Fibroblast of lung (primary cell): ENCODE data around the gene RAB3A. TPM values are rescaled to one million over a fixed set of nuclear protein-coding genes. Genes with fewer than 3 reads are reported as not detected.
A peak's percentile ranks its signal among the peaks of the same experiment; 100 is the strongest.

Source experiments
- DNase-seq, 2 donors: peaks; one replicate each; pipeline versions ENCODE4 v3.0.0 to v3.0.0-alpha.2; 2010; ENCODE audit warnings: low read depth in 2 of 2
- H2AFZ ChIP-seq: 2 replicates; pipeline ENCODE4 v1.5.1; 2012; ENCODE audit warnings: low read length, control low read depth, inconsistent platforms
- H3K27ac ChIP-seq: 2 replicates; pipeline ENCODE4 v1.5.1; 2011; ENCODE audit warnings: low read length, control low read depth; ENCODE audit not compliant: insufficient read depth
- H3K27me3 ChIP-seq: 2 replicates; pipeline ENCODE4 v1.5.1; 2011; ENCODE audit warnings: mild to moderate bottlenecking, low read length; ENCODE audit not compliant: control insufficient read depth, insufficient read depth
- H3K36me3 ChIP-seq: 2 replicates; pipeline ENCODE4 v1.5.1; 2011; ENCODE audit warnings: low read length; ENCODE audit not compliant: control insufficient read depth, insufficient read depth
- H3K4me1 ChIP-seq: 2 replicates; pipeline ENCODE4 v1.5.1; 2011; ENCODE audit warnings: low read length; ENCODE audit not compliant: control insufficient read depth, insufficient read depth; ENCODE audit errors: extremely low read depth
- H3K4me2 ChIP-seq: 2 replicates; pipeline ENCODE4 v1.5.1; 2011; ENCODE audit warnings: low read length, control low read depth; ENCODE audit not compliant: insufficient read depth; ENCODE audit errors: extremely low read depth
- H3K4me3 ChIP-seq, 4 experiments: fragments of 200-600 bp in 1 of 4; sonication (generic) in 1 of 4; replicated peaks in 1 of 4; 2 replicates each; pipeline ENCODE4 v1.5.1; 2011 to 2016; ENCODE audit warnings: low read length in 4 of 4, low read depth in 3 of 4, mild to moderate bottlenecking in 3 of 4, control low read depth in 2 of 4, inconsistent platforms in 1 of 4, mixed read lengths in 1 of 4; ENCODE audit not compliant: insufficient read depth in 1 of 4; ENCODE audit errors: control extremely low read depth in 1 of 4
- H3K79me2 ChIP-seq: 2 replicates; pipeline ENCODE4 v1.5.1; 2012; ENCODE audit warnings: mild to moderate bottlenecking, low read length, inconsistent platforms; ENCODE audit not compliant: control insufficient read depth, insufficient read depth
- H3K9ac ChIP-seq: 2 replicates; pipeline ENCODE4 v1.5.1; 2011; ENCODE audit warnings: mild to moderate bottlenecking, low read length, control low read depth; ENCODE audit not compliant: insufficient read depth
- H3K9me3 ChIP-seq: 2 replicates; pipeline ENCODE4 v1.5.1; 2012; ENCODE audit warnings: low read depth, low read length; ENCODE audit not compliant: control insufficient read depth, insufficient read depth
- H4K20me1 ChIP-seq: 2 replicates; pipeline ENCODE4 v1.5.1; 2011; ENCODE audit warnings: low read length; ENCODE audit not compliant: control insufficient read depth, insufficient read depth; ENCODE audit errors: extremely low read depth
- CTCF ChIP-seq, 2 donors: IDR thresholded peaks in 1 of 2; conservative IDR thresholded peaks in 1 of 2; 1 replicate in 1 of 2; 2 replicates in 1 of 2; pipeline ENCODE4 v1.5.1; 2011 to 2012; ENCODE audit warnings: low read length in 2 of 2, control low read depth in 1 of 2, inconsistent platforms in 1 of 2, low read depth in 1 of 2, mild to moderate bottlenecking in 1 of 2
- EZH2 ChIP-seq: IDR thresholded peaks from 2 replicates; pipeline ENCODE4 v1.5.1; 2012; ENCODE audit warnings: low read length, control low read depth, mild to moderate bottlenecking; ENCODE audit errors: missing control alignments
- polyA plus RNA-seq, 2 donors: library from polyadenylated mRNA; depleted of rRNA in 1 of 2; stranded (reverse) in 1 of 2; unstranded in 1 of 2; fragments of >200 nt; gene quantifications; 2 replicates each; pipeline ENCODE4 v1.2.1, GENCODE V29; 2011 to 2012; ENCODE audit warnings: missing spikeins in 1 of 2
- total RNA-seq: library from RNA; depleted of rRNA; stranded (reverse); fragments of >200 nt; gene quantifications from 2 replicates; pipeline ENCODE4 v1.2.1, GENCODE V29; 2014

Gene RAB3A
- total and polyA plus RNA-seq, 2 donors (not counting 1 experiment from before 2014, with no cell fraction given), result 2.0 to 3.6 TPM

- H3K9me3 ChIP-seq, result no peaks in the 10 kb centered on the region
- H3K27me3 ChIP-seq, result no peaks in the 10 kb centered on the region
- peaks cover 15% of the 10 kb centered on the region for H3K79me2 ChIP-seq
- H3K9ac ChIP-seq, result peak within 1 kb of the TSS; percentile 89
- TF ChIP-seq CTCF (conservative IDR thresholded peaks at IDR 0.05 in 1 of 2, IDR thresholded peaks at IDR 0.05 in 1 of 2; ENCODE audit: low read depth in 1 of 2, low read length in 2 of 2) (no peak), EZH2 (no peak)
- peak within 1 kb of the TSS; percentile 99 for H3K4me2 ChIP-seq
- H3K4me1 ChIP-seq, result peaks cover 18% of the 10 kb centered on the region
- peaks cover 7% of the 10 kb centered on the region for H3K36me3 ChIP-seq
- DNase-seq, result peak; percentile 94 to 99
- peak within 1 kb of the TSS; percentile 97 for H3K27ac ChIP-seq
- peak within 1 kb of the TSS; percentile 78 to 87 (median 86) for H3K4me3 ChIP-seq
- H2AFZ ChIP-seq, result peak within 1 kb of the TSS; percentile 95
- H4K20me1 ChIP-seq, result no peaks in the 10 kb centered on the region
These were observed 50.9 kb downstream of the RAB3A start, which contains the start of gene PIK3R2 for GRCh38 chr19:18152817-18153555. PIK3R2 (plus strand) TSS chr19:18153163; CDS start chr19:18155880, 2,717 bp downstream.

DNA sequence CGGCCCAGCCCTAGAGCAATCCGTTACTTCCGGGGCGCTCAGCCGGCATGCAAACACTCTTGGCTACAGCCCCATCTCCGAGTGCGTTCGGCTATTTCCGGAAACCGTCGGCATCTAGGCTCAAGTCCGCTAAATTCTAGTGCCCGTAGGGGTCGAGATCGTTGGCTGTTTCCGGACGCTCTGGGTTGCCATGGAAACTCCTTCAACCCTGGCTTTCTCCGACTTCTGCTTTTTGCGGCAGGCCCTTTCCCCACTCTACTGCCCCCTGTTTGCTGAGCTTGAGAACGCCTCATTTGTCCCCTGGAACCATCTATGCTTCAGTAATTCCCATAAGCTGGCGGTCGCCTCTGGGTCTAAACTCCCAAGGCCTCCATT, 51.4 kb downstream of the RAB3A start:
- peaks cover 7% of the 10 kb centered on the region for H3K36me3 ChIP-seq
- peak overlapping the region; percentile 97 for H3K27ac ChIP-seq
- H3K9ac ChIP-seq, result peak overlapping the region; percentile 89
- peak; percentile 93 to 98 for DNase-seq
- H3K4me2 ChIP-seq, result peak overlapping the region; percentile 99
- H3K4me1 ChIP-seq, result peaks cover 17% of the 10 kb centered on the region
- no peaks in the 10 kb centered on the region for H4K20me1 ChIP-seq
- peaks cover 15% of the 10 kb centered on the region for H3K79me2 ChIP-seq
- H3K9me3 ChIP-seq, result no peaks in the 10 kb centered on the region
- no peaks in the 10 kb centered on the region for H3K27me3 ChIP-seq
- H2AFZ ChIP-seq, result peak overlapping the region; percentile 95
- no peak for TF ChIP-seq EZH2
- peak; percentile 49 to 79 for TF ChIP-seq CTCF (conservative IDR thresholded peaks at IDR 0.05 in 1 of 2, IDR thresholded peaks at IDR 0.05 in 1 of 2; ENCODE audit: low read depth in 1 of 2, low read length in 2 of 2)
- H3K4me3 ChIP-seq, result peak overlapping the region; percentile 61 to 78 (median 71)

DNA sequence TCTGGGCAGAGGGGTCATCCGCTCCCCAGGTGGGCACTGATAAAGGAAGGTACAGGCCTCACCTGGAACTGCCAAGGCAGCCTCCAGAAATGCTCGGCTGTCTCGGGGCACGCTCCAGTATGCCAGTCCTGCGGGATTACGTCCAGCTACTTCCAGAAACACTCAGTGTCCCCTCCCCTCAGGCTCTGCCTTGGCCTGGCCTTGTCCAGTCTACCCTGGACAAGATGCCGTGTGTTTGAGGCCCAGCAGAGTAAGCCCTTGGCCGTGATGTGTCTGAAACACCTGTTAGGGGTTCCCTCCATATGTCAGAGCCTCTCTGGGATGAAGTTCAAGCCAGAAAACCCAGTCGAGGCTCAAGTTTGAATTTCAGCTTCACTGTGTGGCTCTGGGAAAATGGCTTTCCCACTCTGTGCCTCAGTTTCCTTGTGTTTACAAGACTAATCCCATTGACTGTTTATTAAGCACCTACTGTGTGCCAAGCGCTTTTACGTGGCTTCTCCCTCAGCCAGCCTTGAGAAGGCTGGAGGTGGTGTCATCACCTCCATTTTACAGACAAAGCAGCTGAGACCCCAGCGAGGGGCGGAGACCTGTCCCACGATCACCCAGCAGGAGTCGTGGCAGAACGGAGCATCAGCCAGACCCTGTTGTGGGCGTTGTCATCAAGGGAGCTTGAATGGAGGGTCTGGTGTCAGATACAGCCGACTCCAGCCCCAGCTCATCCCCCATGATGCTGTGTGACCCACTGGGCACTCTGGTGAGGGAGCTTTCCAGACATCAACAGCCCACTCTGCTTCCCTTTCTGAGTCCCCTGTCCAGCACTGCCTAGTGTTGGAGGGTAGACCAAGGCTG, 52.8 kb downstream of the RAB3A start:
- peak overlapping the region; percentile 77 for H3K4me2 ChIP-seq
- H4K20me1 ChIP-seq, result no peaks in the 10 kb centered on the region
- H3K79me2 ChIP-seq, result peaks cover 15% of the 10 kb centered on the region
- no peak overlapping the region for H3K4me3 ChIP-seq
- DNase-seq, result no peak
- no peak overlapping the region for H3K9ac ChIP-seq
- peak overlapping the region; percentile 97 for H3K27ac ChIP-seq
- peaks cover 10% of the 10 kb centered on the region for H3K36me3 ChIP-seq
- H3K9me3 ChIP-seq, result no peaks in the 10 kb centered on the region
- no peak for TF ChIP-seq EZH2
- no peak for TF ChIP-seq CTCF (conservative IDR thresholded peaks at IDR 0.05 in 1 of 2, IDR thresholded peaks at IDR 0.05 in 1 of 2; ENCODE audit: low read depth in 1 of 2, low read length in 2 of 2)
- H3K4me1 ChIP-seq, result peaks cover 11% of the 10 kb centered on the region
- H3K27me3 ChIP-seq, result no peaks in the 10 kb centered on the region
- H2AFZ ChIP-seq, result no peak overlapping the region
